Activated naive CD4-positive, alpha-beta T cell (primary cell): ENCODE data around the gene TAF1C.
A peak's percentile ranks its signal among the peaks of the same experiment; 100 is the strongest.
"Not testable (repeated sequence)": the region's sequence is repeated elsewhere in the genome, so short reads cannot be mapped to it uniquely, and the experiment has no call there.

Experiments
- DNase-seq, 4 experiments: peaks; one replicate each; lab custom pipeline; 2025; lab: John Stamatoyannopoulos, UW

The TAF1C gene

DNA sequence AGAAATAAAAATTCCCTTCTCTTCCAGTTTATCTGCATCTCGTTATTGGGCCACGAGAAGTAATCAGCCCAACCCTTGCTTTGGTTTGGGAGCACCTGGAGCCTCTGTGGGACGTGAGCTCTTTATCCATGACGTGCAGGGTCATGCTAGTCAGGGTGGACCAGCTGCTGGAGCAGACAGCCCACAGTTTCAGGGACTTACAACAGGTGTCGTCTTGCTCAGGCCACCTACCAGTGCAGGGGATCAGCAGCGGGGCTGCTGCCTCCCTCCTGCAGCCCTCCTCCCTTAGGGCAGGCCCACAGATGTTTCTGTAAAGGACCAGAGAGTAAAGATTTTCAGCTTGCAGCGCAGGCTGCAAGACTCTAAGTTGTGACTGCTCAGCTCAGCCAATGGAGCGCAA, 21.0 kb upstream of the TAF1C start:
- DNase-seq = no peak

DNA sequence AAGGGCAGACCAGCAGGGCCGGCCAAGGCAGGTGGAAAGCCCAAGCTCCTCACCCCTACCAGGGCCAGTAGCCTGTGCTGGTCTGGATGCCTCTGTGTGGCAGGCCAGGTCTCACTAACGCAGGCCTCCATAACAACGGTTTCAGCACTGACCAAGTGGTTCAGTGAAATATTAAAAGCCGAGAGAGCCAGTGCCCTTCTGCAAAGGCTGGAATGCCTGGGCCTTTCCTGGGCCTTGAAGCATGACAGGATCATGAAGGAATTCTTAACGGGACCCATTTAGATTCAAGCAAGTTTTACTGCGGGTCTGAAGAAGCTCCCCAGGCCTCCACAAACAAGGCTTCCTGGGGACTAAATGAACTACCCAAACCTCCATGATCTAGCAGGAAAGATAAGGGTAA, 20.4 kb upstream of the TAF1C start:
- no peak for DNase-seq

DNA sequence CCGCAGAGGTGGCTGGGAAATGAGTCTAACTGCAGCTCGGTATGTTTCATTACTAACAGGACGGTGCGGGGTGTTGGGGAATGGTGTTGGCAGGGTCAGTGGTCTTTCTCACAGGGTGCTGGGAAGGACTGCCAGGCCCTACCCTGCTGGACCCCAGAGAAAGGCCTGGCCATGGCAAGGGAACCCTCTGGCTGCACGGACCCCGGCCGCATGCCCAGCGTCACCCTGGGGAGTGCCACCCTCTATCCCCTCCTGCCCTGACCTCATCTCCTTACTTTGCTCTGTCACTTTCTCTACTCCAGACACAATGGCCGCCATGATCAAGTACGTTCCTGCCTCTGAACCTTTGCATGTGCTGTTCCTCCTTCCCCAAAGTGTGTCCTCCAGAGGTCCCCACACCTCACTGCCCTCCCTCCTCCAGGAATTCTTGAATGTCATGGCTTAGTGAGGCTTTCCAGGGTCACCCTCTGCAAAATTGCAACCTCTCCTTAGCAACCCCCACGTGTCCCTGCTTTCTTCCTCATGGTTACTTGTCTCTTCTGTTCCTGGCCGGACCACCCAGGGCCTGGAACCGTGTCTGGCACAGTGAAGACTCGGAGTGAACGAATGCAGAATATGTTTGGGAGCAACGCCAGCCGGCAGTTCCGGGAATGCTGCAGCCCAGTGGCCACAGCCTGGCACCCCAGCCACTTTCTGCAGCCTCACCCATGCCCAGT, 19.3 kb upstream of the TAF1C start:
- no peak for DNase-seq

DNA sequence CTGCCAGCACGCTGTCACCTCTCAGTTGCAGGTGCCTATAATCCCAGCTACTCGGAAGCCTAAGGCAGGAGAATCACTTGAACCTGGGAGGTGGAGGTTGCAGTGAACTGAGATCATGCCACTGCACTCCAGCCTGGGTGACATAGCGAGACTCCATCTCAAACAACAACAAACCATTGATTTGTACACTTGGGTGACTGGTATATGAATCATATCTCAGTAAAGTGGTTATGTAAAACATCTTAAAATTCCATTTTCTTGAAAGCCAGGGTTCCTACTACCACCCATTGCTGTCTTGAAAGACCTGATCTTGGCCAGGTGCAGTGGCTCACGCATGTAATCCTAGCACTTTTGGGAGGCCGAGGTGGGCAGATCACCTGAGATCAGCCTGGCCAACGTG, 18.3 kb upstream of the TAF1C start:
- not testable (repeated sequence) for DNase-seq

DNA sequence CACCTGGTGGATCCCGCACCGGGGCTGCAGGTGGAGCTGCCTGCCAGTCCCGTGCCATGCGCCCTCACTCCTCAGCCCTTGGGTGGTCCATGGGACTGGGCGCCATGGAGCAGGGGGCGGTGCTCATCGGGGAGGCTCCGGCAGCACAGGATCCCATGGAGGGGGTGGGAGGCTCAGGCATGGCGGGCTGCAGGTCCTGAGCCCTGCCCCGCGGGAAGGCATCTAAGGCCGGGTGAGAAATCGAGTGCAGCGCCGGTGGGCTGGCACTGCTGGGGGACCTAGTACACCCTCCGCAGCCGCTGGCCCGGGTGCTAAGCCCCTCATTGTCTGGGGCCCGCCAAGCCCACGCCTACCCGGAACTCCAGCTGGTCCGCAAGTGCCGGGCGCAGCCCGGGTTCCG, 17.7 kb upstream of the TAF1C start:
- DNase-seq = not testable (repeated sequence)

DNA sequence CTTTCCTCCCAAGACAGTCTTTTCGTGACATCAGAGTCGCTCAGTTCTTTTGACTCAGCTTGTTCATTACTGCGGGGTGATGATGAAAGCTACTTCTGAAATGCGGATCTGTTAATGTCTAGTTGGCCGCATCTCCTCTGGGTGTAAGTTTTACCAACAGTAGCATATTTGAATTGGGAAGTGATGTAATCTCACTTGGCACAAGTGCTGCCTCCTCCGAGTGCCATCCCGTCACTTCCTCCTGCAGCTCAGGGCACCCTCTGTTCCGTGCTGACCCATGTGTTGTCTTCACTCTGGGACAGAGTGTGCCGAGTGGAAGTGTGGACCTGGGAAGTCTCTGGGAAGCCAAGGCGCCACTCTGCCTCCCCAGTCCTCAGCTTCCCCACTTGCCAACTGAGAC, 13.0 kb upstream of the TAF1C start:
- no peak for DNase-seq

DNA sequence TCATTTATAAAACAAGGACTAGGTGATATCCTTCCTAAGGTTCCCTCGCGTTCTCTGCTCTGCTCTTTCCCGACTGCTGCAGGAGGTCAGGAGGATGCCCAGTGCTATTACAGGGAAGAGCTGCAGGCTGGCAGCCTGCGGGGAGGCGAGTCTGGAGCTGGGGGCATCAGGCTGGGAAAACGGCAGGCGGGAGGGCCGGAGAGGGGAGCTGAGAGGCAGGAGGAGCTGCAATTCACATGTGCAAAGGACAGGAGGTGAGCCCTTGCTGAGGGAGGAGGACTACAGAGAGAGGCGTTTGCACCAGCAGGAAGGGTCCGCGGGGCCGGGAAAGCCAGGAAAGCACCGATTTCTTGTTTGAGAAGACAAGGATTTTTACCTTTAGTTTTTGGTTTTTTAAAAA, 12.2 kb upstream of the TAF1C start:
- no peak for DNase-seq

DNA sequence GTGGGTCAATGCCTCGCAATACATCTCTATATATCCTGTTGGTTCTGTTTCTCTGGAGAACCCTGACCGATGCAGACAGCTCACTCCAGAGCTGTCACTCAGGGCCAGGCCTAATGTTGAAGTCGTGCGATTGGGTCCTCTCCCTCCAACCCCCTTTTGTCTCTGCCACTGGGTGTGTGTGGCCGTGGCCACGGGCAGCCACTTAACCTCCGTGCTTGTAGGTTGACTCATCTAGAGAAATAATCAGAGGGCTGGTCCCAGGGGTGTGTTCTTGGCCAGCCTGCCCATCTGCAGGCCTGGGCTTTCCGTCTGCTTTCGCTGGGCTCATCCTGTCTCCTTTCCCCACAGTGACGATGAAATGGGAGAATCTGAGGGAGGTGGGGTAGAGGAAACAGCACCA, 11.5 kb upstream of the TAF1C start:
- DNase-seq = no peak

DNA sequence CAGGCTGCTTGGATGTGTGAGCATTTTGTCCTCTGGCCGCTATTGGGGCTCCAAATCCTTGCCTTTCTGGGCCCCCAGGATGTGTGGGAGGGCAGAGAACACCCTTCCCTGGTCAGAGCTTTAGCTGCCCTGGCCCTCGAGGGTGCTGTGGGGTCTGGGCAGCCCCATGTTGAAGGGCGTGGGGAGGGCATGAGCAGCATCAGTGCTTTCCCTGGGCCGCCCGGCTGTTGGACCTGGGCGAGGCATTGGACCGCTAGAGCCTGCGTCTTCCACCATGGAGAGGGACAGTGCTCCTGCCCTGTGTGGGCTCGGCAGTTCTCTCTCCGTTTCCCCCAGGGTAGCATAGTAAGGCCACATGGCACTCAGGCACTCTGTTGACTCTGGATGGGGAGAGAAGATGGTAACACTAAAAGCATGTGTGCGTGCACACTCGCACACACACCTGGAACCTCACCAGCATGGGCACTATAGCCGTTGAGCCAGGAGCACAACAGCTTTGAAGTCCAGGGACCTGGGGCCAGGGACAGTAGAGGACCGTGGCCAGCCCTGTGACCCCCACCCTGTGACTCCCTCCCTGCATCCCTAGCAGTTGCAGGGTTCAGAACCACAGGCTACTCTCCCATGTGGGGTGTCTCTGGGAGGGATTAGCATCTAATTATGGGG, 10.7 kb upstream of the TAF1C start:
- no peak for DNase-seq

DNA sequence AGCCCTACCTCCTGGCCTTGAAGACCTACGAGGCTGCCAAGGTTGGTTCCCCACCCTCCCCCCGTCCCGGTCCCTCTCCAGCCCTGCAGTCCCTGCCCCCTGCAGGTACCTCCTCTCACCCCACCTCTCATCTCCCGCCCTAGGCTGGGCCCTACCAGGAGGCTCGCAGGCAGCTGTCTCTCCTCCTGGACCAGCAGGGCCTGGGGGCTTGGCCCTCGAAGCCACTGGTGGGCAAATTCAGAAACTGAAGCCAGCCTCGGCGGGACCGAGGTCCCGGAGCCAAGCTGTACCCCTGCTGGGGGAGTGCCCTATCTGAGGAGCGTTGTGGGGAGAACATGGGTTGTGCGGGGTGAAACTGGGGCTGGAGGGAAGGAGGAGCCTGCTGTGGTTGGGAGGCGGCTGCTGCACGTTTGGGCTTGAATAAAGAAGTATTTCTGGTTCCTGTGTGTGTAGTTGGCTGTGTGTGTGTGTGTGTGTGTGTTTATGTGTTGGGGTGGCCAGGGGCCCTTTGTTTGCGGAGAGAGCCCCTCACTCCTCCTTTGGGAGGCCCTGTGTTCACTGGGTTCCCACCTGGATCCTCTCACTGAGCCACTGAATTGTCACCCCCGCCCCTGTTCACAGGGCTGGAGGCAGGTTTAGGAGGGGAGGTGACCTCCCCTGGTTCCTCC, 10.0 kb upstream of the TAF1C start:
- no peak for DNase-seq

DNA sequence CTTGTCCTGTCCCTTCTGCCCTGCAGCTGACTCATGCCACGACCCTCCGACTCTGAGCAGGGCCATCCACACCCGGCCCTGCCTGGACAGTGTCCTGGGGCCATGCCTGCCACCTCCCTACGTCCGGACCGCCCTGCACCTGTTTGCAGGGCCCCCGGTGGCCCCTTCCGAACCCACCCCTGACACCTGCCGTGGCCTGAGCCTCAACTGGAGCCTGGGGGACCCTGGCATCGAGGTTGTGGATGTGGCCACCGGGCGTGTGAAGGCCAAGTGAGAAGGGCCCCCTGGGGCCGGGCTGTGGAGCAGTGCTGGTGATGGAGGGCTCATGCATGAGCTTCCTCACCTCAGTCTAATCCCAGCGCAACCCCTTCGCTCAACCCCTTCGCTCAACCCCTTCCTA, 9.2 kb upstream of the TAF1C start:
- DNase-seq = no peak

DNA sequence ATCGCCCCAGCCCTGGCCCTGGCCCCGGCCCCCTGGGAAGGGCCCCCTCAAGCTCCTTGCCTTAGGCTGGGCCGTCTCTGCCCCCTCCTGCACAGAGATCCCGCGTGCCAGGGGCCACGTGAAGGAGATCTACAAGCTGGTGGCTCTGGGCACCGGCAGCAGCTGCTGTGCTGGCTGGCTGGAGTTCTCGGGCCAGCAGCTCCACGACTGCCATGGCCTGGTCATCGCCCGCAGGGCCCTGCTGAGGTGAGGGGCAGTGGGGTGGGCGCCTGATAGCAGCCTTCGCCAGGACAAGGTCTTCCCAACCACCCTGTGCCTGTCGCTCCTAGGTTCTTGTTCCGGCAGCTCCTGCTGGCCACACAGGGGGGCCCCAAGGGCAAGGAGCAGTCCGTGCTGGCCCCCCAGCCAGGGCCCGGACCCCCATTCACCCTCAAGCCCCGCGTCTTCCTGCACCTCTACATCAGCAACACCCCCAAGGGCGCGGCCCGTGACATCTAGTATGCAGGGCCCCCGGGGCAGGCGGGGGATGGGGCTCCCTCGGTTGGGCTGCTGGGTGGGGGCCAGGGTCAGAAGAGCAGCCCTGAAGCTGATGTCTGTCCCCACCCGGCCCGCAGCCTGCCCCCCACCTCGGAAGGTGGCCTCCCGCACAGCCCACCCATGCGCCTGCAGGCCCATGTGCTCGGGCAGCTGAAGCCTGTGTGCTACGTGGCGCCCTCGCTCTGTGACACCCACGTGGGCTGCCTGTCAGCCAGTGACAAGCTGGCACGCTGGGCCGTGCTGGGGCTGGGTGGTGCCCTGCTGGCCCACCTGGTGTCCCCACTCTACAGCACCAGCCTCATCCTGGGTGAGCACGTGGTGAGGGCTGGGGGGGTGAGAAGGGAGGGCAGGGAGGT, 8.6 kb upstream of the TAF1C start:
- no peak for DNase-seq

DNA sequence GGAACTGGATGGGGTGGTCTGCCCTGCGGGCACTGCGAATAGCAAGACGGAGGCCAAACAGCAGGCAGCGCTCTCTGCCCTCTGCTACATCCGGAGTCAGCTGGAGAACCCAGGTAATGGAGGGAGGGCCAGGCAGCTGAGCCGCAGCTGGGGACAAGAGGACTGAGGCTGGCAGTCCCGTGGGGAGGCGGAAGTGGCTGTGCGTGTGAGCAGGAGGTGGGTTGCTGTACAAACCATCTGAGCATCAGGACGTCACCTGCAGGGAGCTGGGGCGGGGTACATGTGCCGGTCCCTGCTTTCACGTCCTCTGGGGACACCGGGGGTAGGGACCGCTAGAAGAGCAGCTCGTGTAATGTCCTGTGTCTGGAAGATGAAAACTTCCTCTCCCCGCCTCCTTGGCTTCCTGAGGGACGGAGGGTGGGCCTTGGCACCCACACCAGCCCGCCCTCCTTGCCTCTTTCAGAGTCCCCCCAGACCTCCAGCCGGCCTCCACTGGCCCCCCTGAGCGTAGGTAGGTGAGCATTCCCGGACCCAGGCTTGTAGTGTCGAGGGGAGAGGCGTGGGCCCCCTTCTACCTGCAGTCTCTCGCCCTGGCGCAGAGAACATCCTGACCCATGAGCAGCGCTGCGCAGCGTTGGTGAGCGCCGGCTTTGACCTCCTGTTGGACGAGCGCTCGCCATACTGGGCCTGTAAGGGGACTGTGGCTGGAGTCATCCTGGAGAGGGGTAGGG, 7.8 kb upstream of the TAF1C start:
- peak in 2 of 4 experiments; percentile 18 to 20 for DNase-seq

DNA sequence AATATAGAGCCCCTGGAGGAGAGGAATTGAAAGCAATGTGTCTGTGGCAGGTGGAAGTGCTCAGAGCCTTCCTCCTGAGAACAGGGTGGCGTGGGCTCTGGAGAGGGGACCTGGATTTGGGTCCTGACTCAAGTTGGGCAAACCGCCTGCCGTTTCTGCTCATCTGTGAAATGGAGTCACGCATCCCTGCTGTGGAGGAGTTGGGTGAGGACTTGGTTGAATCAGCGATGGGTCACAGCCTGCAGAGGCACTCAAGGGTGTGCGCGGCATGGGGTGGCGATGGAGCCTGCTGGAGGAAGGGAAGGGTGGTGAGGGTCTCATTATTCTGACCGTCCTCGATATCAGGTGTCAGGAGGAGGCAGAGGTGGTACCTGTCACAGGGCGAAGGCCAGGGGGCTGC, 7.2 kb upstream of the TAF1C start:
- DNase-seq = no peak

DNA sequence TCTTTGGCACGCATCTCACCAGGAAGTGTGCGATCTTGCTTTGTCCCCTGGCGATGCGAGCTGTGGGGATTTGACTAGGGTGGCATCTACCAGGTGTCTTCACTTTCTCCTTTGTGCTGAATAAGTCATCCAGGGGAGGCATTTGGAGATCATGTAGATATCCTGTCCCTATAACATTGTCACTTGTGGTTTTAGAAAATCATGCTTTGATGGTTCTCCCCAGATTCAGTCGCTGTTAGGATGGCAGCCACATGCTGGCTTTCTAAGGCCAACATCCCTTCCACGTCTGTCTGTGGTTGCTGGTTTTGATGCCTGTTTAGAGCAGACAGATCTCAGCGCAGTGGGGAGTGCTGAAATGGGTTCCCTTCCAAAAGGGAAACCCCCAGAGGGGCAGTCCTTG, 6.6 kb upstream of the TAF1C start:
- no peak for DNase-seq

DNA sequence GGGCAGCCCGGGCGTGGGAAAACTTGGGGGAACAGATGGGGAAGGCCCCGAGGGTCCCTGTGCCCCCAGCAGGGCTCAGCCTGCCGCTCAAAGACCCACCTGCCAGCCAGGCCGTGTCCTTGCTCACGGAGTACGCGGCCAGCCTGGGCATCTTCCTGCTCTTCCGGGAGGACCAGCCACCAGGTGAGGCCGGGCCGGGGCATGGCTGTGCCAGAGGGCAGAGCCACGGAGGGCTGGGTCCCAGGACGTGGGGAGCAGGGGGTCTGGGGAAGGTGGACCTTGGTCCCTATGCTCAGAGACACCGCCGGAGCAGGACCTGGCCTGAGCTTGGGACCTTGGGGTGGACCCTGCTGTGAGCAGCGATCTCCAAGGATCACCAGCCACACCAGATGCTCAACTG, 4.6 kb upstream of the TAF1C start:
- DNase-seq = no peak

DNA sequence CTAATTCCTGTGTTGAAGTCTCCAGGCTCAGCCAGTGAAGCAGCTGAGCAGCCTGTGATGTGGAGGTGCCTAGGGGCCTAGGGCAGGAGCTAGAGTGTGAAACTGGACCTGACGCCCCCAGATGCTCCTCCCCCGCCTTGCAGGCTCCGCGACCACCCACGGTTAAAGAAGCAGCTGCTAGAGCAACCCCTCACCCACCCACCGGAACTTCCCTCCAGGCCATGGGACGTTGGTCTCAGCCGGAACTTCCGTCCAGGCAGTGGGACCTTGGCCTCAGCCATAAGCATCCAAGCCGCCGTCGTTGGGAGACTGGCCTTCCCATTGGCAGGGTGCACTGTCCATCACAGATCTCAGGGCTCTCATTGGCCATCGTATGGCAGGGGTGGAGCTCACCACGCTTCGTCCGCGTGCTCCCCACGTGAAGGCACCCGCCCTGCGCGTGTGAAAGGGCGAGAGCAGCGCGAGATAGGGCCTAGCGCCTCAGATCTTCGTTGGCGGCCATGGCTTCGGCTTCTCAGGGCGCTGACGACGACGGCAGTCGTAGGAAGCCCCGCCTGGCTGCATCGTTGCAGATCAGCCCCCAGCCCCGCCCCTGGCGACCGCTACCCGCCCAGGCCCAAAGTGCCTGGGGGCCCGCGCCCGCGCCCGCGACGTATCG, 4.0 kb upstream of the TAF1C start, which contains the start of gene ADAD2:
TSS of gene ADAD2 (plus strand) at position 427 of the 658 bp plus-strand sequence. CDS start at position 501, 74 bp downstream.
- DNase-seq = no peak

DNA sequence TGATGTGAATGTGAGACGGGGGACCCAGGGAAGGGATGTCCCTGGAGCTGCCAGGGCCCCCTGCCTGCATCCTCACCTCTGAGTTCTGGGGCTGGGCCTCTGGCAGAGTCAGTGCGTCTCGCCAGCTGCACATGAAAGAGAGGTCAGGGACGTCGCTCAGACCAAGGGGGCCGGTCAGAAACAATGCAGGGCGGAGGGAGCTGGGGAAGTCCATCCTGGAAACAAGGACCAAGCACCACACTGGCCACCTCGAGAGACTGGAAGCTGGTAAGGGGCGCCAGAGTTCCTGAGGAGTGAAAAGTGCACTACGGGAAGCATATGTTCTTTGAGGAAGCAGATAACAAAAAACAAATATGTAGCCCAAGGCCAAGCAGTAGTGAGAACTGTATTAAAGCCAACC, 2.1 kb downstream of the TAF1C start:
- DNase-seq = no peak

DNA sequence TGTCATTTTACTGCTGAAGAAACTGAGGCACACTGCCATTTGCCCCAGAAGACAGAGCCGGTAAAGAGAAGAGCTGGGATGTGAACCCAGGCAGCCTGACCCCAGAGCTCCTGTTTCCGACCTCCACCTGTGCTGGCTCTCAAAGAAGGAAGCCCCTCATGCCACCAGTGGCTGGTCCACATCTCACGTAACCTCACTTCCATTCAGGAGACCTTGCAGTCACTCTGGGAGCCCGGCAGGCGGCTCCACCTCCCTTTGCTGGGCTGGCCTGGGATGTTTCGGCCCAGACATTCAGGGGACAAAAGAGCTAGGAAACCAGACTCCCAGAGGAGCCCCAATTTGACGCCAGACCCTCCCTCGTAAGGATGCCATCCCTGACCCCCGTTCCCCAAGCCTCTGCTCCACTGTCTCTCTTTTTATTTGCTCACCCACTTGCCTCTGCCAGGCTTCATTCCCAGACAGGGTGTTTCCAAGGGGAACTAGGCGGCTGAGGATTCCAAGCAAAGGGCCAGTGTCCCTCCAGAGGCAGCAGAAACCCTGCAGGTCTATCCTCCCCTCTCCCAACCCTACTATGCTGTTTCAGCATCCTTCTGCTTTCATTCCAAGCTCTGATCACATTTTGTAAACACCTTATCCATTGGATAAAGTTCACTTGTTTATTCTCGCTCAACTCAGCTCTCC, 2.8 kb downstream of the TAF1C start:
- DNase-seq = no peak

DNA sequence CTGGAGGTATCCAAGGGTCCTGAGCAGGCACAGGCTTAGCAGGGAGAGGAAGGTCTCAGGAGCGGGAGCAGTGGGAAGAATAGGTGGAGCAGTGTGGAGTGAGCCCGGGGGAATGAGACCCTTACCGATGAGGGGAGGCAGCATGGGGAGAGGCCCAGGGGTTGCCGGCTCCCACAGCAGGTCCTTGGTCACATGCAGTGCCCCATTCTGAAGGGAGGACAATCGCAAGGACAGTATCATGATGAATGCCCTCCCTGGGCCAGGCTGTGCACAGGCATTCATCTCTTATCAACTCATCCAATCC, 3.3 kb downstream of the TAF1C start:
- DNase-seq = no peak
